Body of pancreas (tissue), 4 donors: Measurements from ENCODE around the gene MKNK2.

Source experiments
- POLR2A ChIP-seq, 3 donors: fragments of 450-650 bp; IDR thresholded peaks; one replicate each; pipeline ENCODE4 v1.6.1; 2016; ENCODE audit warnings: antibody characterized with exemption in 3 of 3, mild to moderate bottlenecking in 2 of 3
- TF ChIP-seq, protein P1 (sequence below), 7 experiments: fragments of 450-650 bp in 4 of 7; fragments of 200-600 bp in 3 of 7; sonication (generic) in 3 of 7; IDR thresholded peaks; one replicate each; pipeline ENCODE4 v1.5.1; 2016 to 2019; ENCODE audit warnings: antibody characterized with exemption in 7 of 7

GRCh38 chr19:2089001-2089711, 38.1 kb upstream of the MKNK2 start:
- TF ChIP-seq, protein P1, sequence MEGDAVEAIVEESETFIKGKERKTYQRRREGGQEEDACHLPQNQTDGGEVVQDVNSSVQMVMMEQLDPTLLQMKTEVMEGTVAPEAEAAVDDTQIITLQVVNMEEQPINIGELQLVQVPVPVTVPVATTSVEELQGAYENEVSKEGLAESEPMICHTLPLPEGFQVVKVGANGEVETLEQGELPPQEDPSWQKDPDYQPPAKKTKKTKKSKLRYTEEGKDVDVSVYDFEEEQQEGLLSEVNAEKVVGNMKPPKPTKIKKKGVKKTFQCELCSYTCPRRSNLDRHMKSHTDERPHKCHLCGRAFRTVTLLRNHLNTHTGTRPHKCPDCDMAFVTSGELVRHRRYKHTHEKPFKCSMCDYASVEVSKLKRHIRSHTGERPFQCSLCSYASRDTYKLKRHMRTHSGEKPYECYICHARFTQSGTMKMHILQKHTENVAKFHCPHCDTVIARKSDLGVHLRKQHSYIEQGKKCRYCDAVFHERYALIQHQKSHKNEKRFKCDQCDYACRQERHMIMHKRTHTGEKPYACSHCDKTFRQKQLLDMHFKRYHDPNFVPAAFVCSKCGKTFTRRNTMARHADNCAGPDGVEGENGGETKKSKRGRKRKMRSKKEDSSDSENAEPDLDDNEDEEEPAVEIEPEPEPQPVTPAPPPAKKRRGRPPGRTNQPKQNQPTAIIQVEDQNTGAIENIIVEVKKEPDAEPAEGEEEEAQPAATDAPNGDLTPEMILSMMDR (IDR thresholded peaks at IDR 0.05): no peak
- no peak for TF ChIP-seq POLR2A (IDR thresholded peaks at IDR 0.05)
